K562 (cell line): ENCODE data around the gene TP73. TPM values are rescaled to one million over a fixed set of nuclear protein-coding genes. Genes with fewer than 3 reads are reported as not detected.
A peak's percentile ranks its signal among the peaks of the same experiment; 100 is the strongest.

Experiments
- ATAC-seq: fragments of 200-7000 bp; cut with Tn5 transposase; 3 replicates; pipeline ENCODE4 v1.9.1; 2020; ENCODE audit warnings: moderate library complexity
- BruUV-seq: library from RNA; stranded (reverse); fragments of 400-500 nt; replicated peaks from 2 replicates; lab custom pipeline; 2021; lab: Mats Ljungman, UMichigan
- CTCF ChIA-PET: fragments of 300-600 bp; formaldehyde crosslinking; extraction: SDS; loops from one replicate; lab custom pipeline; 2021; ENCODE audit warnings: low intra/inter-chr PET ratio; lab: Yijun Ruan, JAX
- POLR2A ChIA-PET: fragments of 300-600, 350-650 bp; sonication (Branson Sonifier 250); formaldehyde crosslinking; extraction: SDS; loops from one replicate; lab custom pipeline; 2021; ENCODE audit warnings: antibody characterized with exemption, inconsistent platforms; lab: Yijun Ruan, JAX
- DNase-seq, 4 experiments: peaks; one replicate each; pipeline versions ENCODE4 v3.0.0 to v3.0.0-alpha.2; 2011 to 2018; ENCODE audit warnings: low spot score in 3 of 4, mixed read lengths in 3 of 4; ENCODE audit errors: extremely low read depth in 1 of 4
- FAIRE-seq: peaks from 2 replicates; lab custom pipeline; 2011; peaks lifted over from hg19 to GRCh38; lab: Jason Lieb, UNC
- H2AFZ ChIP-seq: 2 replicates; pipeline ENCODE4 v1.6.0; 2011; ENCODE audit warnings: low read depth, low read length, control low read depth, inconsistent platforms
- H3K27ac ChIP-seq: fragments of 200-600 bp; 3 replicates; pipeline ENCODE4 v1.8.0; 2011; ENCODE audit warnings: low read depth, mild to moderate bottlenecking, control low read depth, inconsistent platforms, low read length, moderate library complexity, mixed read lengths; ENCODE audit errors: extremely low read depth
- H3K27me3 ChIP-seq, 2 experiments: fragments of 300-600 bp in 1 of 2; 2 replicates in 1 of 2; 3 replicates in 1 of 2; pipeline versions ENCODE4 v1.6.0 to v1.8.0; 2011; ENCODE audit warnings: inconsistent platforms in 2 of 2, low read length in 2 of 2, mild to moderate bottlenecking in 1 of 2, mixed read lengths in 1 of 2, moderate library complexity in 1 of 2; ENCODE audit not compliant: control insufficient read depth in 2 of 2, insufficient read depth in 2 of 2
- H3K36me3 ChIP-seq: fragments of 300-600 bp; 3 replicates; pipeline ENCODE4 v1.8.0; 2011; ENCODE audit warnings: mild to moderate bottlenecking, low read length, inconsistent platforms; ENCODE audit not compliant: control insufficient read depth, insufficient read depth
- H3K4me1 ChIP-seq, 2 experiments: fragments of 200-600 bp in 1 of 2; replicated peaks in 1 of 2; 2 replicates in 1 of 2; 3 replicates in 1 of 2; pipeline versions ENCODE4 v1.5.1 to v1.8.0; 2011; ENCODE audit warnings: inconsistent platforms in 2 of 2, low read length in 2 of 2, mild to moderate bottlenecking in 1 of 2, mixed read lengths in 1 of 2, moderate library complexity in 1 of 2; ENCODE audit not compliant: control insufficient read depth in 2 of 2, insufficient read depth in 2 of 2
- H3K4me2 ChIP-seq: 2 replicates; pipeline ENCODE4 v1.6.1; 2011; ENCODE audit warnings: low read length, control low read depth, inconsistent platforms, mixed read lengths; ENCODE audit not compliant: insufficient read depth
- H3K4me3 ChIP-seq: fragments of 200-600 bp; sonication (generic), shearing (Covaris generic); 2 replicates; pipeline ENCODE4 v1.5.1; 2016; ENCODE audit warnings: control low read depth, inconsistent platforms
- H3K79me2 ChIP-seq: fragments of 200-600 bp; 3 replicates; pipeline ENCODE4 v1.8.0; 2011; ENCODE audit warnings: low read length, inconsistent platforms; ENCODE audit not compliant: control insufficient read depth, insufficient read depth
- H3K9ac ChIP-seq, 2 experiments: 2 replicates each; pipeline versions ENCODE4 v1.6.0 to v1.6.1; 2011; ENCODE audit warnings: low read depth in 2 of 2, low read length in 2 of 2, control low read depth in 1 of 2, inconsistent platforms in 1 of 2, mild to moderate bottlenecking in 1 of 2, mixed read lengths in 1 of 2; ENCODE audit not compliant: insufficient read depth in 1 of 2
- H3K9me1 ChIP-seq: one replicate; pipeline ENCODE4 v1.6.0; 2011; ENCODE audit warnings: inconsistent platforms, mild to moderate bottlenecking, low read length, moderate library complexity; ENCODE audit not compliant: control insufficient read depth, insufficient read depth
- H3K9me3 ChIP-seq: replicated peaks from 2 replicates; pipeline ENCODE4 v1.5.1; 2011; ENCODE audit warnings: low read depth, low read length, inconsistent platforms; ENCODE audit not compliant: control insufficient read depth, insufficient read depth
- H4K20me1 ChIP-seq: replicated peaks from 2 replicates; pipeline ENCODE4 v1.6.1; 2011; ENCODE audit warnings: low read length, inconsistent platforms, mixed read lengths; ENCODE audit not compliant: control insufficient read depth, insufficient read depth
- ARID1B ChIP-seq: fragments of 450-650 bp; IDR thresholded peaks from 2 replicates; pipeline ENCODE4 v1.6.1; 2016; ENCODE audit warnings: antibody characterized with exemption, mild to moderate bottlenecking, inconsistent platforms
- BDP1 ChIP-seq: IDR thresholded peaks from 3 replicates; pipeline ENCODE4 v1.6.1; 2011; ENCODE audit not compliant: insufficient read length, insufficient read depth
- CHD2 ChIP-seq: IDR thresholded peaks from 2 replicates; pipeline ENCODE4 v1.6.1; 2011; ENCODE audit warnings: low read depth, low read length
- DPF2 ChIP-seq: fragments of 450-650 bp; IDR thresholded peaks from 2 replicates; pipeline ENCODE4 v1.6.1; 2016
- EP400 ChIP-seq: fragments of 450-650 bp; IDR thresholded peaks from 2 replicates; pipeline ENCODE4 v1.6.1; 2017; ENCODE audit warnings: antibody characterized with exemption, mild to moderate bottlenecking, moderate library complexity
- EWSR1 ChIP-seq: fragments of 450-650 bp; IDR thresholded peaks from 2 replicates; pipeline ENCODE4 v1.6.1; 2018; ENCODE audit warnings: borderline replicate concordance, mild to moderate bottlenecking, low read depth, moderate library complexity; ENCODE audit not compliant: partially characterized antibody
- GABPB1 ChIP-seq: sonication (generic); formaldehyde crosslinking; IDR thresholded peaks from 2 replicates; pipeline ENCODE4 v1.8.0; 2022; ENCODE audit warnings: mild to moderate bottlenecking, missing genetic modification reagents
- KLF10 ChIP-seq: fragments of 250-450 bp; sonication (Bioruptor Pico); IDR thresholded peaks from 2 replicates; pipeline ENCODE4 v1.6.1; 2021; ENCODE audit warnings: matching md5 sums
- NR2C2 ChIP-seq, 2 experiments: fragments of 200-800 bp in 1 of 2; sonication (Bioruptor generic) in 1 of 2; sonication (generic) in 1 of 2; formaldehyde crosslinking in 1 of 2; IDR thresholded peaks; 2 replicates each; pipeline versions ENCODE4 v1.6.1 to v1.8.0; 2016 to 2022; ENCODE audit warnings: mild to moderate bottlenecking in 1 of 2, missing compliant biosample characterization in 1 of 2, missing genetic modification characterization in 1 of 2, missing genetic modification reagents in 1 of 2
- PHF8 ChIP-seq: fragments of 200-600 bp; sonication (generic); IDR thresholded peaks from 2 replicates; pipeline ENCODE4 v1.6.1; 2012; ENCODE audit warnings: mixed run types, mild to moderate bottlenecking, inconsistent platforms, low read length, moderate library complexity, borderline replicate concordance
- PPARD ChIP-seq: fragments of 250-450 bp; sonication (Bioruptor Pico); IDR thresholded peaks from 2 replicates; pipeline ENCODE4 v1.8.0; 2022; ENCODE audit warnings: inconsistent platforms, mild to moderate bottlenecking, moderate library complexity
- THRAP3 ChIP-seq: fragments of 450-650 bp; IDR thresholded peaks from 2 replicates; pipeline ENCODE4 v1.6.1; 2016; ENCODE audit warnings: mild to moderate bottlenecking, inconsistent platforms, borderline replicate concordance
- ZHX1 ChIP-seq: fragments of 150-350 bp; conservative IDR thresholded peaks from 2 replicates; pipeline ENCODE4 v1.6.1; 2014; ENCODE audit warnings: low read length
- ZNF253 ChIP-seq: fragments of 250-450 bp; sonication (Bioruptor Pico); conservative IDR thresholded peaks from 2 replicates; pipeline ENCODE4 v1.6.1; 2021; ENCODE audit warnings: mild to moderate bottlenecking
- ZNF589 ChIP-seq: fragments of 200-800 bp; sonication (Bioruptor generic); IDR thresholded peaks from 2 replicates; pipeline ENCODE4 v1.6.1; 2016; ENCODE audit warnings: low read depth, missing genetic modification characterization, missing compliant biosample characterization
- ZNF75A ChIP-seq: fragments of 450-650 bp; formaldehyde crosslinking; IDR thresholded peaks from 2 replicates; pipeline ENCODE4 v1.4.0; 2020; ENCODE audit warnings: mild to moderate bottlenecking
- ZNF766 ChIP-seq: fragments of 200-800 bp; sonication (Bioruptor generic); conservative IDR thresholded peaks from 2 replicates; pipeline ENCODE4 v1.6.1; 2016; ENCODE audit warnings: missing genetic modification characterization, missing compliant biosample characterization
- WGBS: fragments of 100-300 bp; shearing (Covaris generic); methylation state at CpG from one replicate; pipeline ENCODE4 v1.1.6; 2016; ENCODE audit warnings: low coverage, mixed read lengths; ENCODE audit not compliant: insufficient coverage; ENCODE audit errors: missing lambda C conversion rate; 5-methylcytosine and 5-hydroxymethylcytosine counted together
- in situ Hi-C: fragments of 300-500 bp; cut with MboI; formaldehyde crosslinking; loops from 4 replicates; pipeline ENCODE4 v1.15.0; 2018; ENCODE audit warnings: inconsistent platforms, mixed read lengths
- intact Hi-C: fragments of 100-400 bp; cut with micrococcal nuclease; formaldehyde crosslinking; loops from 2 replicates; pipeline ENCODE4 v1.14.2; 2022
- polyA plus RNA-seq, 8 experiments: library from polyadenylated mRNA; depleted of rRNA in 4 of 8; stranded (reverse) in 5 of 8; unstranded in 3 of 8; fragments of >200 nt; fragmentation: Nextera tagmentation in 2 of 8; fragmentation: Illumina TruSeq in 1 of 8; extraction: Ambion mirVana in 2 of 8; extraction: Trizol in 1 of 8; gene quantifications; 2 replicates each; pipeline versions ENCODE4 v1.2.1 to v1.2.3, GENCODE V29; 2011 to 2014; ENCODE audit warnings: inconsistent platforms in 1 of 8, missing spikeins in 1 of 8
- total RNA-seq, 7 experiments: library from RNA; depleted of rRNA in 6 of 7; stranded (reverse); fragments of >200 nt in 6 of 7; fragmentation: Illumina TruSeq in 2 of 7; extraction: Trizol in 2 of 7; gene quantifications; 2 replicates each; pipeline versions ENCODE4 v1.2.1 to v1.2.3, GENCODE V29; 2011 to 2021; ENCODE audit warnings: low replicate concordance in 1 of 7
- TF ChIP-seq, protein P1 (sequence below): fragments of 250-450 bp; sonication (Bioruptor Pico); IDR thresholded peaks from 2 replicates; pipeline ENCODE4 v1.5.0; 2020; ENCODE audit warnings: mild to moderate bottlenecking
- TF ChIP-seq, protein P2 (sequence below): sonication (generic); formaldehyde crosslinking; IDR thresholded peaks from 2 replicates; pipeline ENCODE4 v1.4.0; 2020; ENCODE audit warnings: mild to moderate bottlenecking, missing genetic modification reagents

Gene TP73
- total and polyA plus RNA-seq, 9 of the 15 experiments (the other 6 are each of a cell fraction or from before 2014, with no cell fraction given), result 0.07 to 1.6 (median 0.40) TPM; not detected in 2

GRCh38 chr1:3747522-3747848 is 95.2 kb downstream of the TP73 start:
- peaks cover 26% of the 10 kb centered on the region; the same call in 2 of the 3 replicates for H3K36me3 ChIP-seq
- no peak for DNase-seq
- peak overlapping the region; percentile 51 for H2AFZ ChIP-seq
- FAIRE-seq, result no peak
- peaks cover 35 to 56% of the 10 kb centered on the region in 2 experiments for H3K4me1 ChIP-seq
- H3K27ac ChIP-seq, result no peak overlapping the region
- H3K9me3 ChIP-seq, result no peaks in the 10 kb centered on the region
- H3K79me2 ChIP-seq, result peaks cover 29% of the 10 kb centered on the region
- intact Hi-C loops (loop anchor here (2.0 kb wide), 1 partner anchor 27 kb away; no protein-coding TSS in a partner anchor), in situ Hi-C loops (no loop called here)
- BruUV-seq, result no TSS peak
- ATAC-seq, result no peak
- peak overlapping the region; percentile 87 for H3K4me2 ChIP-seq
- ChIA-PET POLR2A (no interaction called here), CTCF (no interaction called here)
- peaks cover 9% of the 10 kb centered on the region for H3K9me1 ChIP-seq
- H3K4me3 ChIP-seq, result peak overlapping the region; percentile 72
- 13% methylated on average over 6 of the region's 6 CpGs for WGBS
- H4K20me1 ChIP-seq, result peaks cover 12% of the 10 kb centered on the region; the same call in 1 of the 2 replicates
- no peaks in the 10 kb centered on the region; a peak in 1 of 5 replicates for H3K27me3 ChIP-seq
- H3K9ac ChIP-seq, result peak overlapping the region; percentile 34 to 95; a peak in 3 of 4 replicates
- no peak for TF ChIP-seq ARID1B
- TF ChIP-seq, protein P1, sequence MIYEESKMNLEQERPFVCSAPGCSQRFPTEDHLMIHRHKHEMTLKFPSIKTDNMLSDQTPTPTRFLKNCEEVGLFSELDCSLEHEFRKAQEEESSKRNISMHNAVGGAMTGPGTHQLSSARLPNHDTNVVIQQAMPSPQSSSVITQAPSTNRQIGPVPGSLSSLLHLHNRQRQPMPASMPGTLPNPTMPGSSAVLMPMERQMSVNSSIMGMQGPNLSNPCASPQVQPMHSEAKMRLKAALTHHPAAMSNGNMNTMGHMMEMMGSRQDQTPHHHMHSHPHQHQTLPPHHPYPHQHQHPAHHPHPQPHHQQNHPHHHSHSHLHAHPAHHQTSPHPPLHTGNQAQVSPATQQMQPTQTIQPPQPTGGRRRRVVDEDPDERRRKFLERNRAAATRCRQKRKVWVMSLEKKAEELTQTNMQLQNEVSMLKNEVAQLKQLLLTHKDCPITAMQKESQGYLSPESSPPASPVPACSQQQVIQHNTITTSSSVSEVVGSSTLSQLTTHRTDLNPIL (CRISPR knock-in tag), result no peak
- no peak for TF ChIP-seq BDP1
- TF ChIP-seq KLF10, result no peak
- no peak for TF ChIP-seq PHF8
- TF ChIP-seq ZNF75A (CRISPR knock-in tag), result no peak
- TF ChIP-seq PPARD, result no peak
- no peak for TF ChIP-seq NR2C2 (CRISPR knock-in tag; IDR thresholded peaks at IDR 0.05)
- peak; percentile 90 for TF ChIP-seq NR2C2 (tag; IDR thresholded peaks at IDR 0.05)
- TF ChIP-seq ZNF589 (CRISPR knock-in tag), result no peak
- TF ChIP-seq CHD2, result no peak
- no peak for TF ChIP-seq EWSR1
- 0 out of 2 replicates have a peak, but pooled peaks have one; percentile 16 for TF ChIP-seq DPF2
- TF ChIP-seq ZNF766, result no peak
- TF ChIP-seq, protein P2, sequence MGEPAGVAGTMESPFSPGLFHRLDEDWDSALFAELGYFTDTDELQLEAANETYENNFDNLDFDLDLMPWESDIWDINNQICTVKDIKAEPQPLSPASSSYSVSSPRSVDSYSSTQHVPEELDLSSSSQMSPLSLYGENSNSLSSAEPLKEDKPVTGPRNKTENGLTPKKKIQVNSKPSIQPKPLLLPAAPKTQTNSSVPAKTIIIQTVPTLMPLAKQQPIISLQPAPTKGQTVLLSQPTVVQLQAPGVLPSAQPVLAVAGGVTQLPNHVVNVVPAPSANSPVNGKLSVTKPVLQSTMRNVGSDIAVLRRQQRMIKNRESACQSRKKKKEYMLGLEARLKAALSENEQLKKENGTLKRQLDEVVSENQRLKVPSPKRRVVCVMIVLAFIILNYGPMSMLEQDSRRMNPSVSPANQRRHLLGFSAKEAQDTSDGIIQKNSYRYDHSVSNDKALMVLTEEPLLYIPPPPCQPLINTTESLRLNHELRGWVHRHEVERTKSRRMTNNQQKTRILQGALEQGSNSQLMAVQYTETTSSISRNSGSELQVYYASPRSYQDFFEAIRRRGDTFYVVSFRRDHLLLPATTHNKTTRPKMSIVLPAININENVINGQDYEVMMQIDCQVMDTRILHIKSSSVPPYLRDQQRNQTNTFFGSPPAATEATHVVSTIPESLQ (CRISPR knock-in tag), result no peak
- TF ChIP-seq THRAP3, result no peak
- TF ChIP-seq GABPB1, result no peak
- no peak for TF ChIP-seq ZNF253 (CRISPR knock-in tag)
- TF ChIP-seq ZHX1, result no peak
- TF ChIP-seq EP400, result no peak
